Tibial nerve (tissue), 3 donors: ENCODE measurements around the gene TGM2.

Experiments
- CTCF ChIP-seq, 5 experiments: fragments of 200-600 bp in 3 of 5; fragments of 450-650 bp in 2 of 5; sonication (generic) in 3 of 5; IDR thresholded peaks; one replicate each; pipeline ENCODE4 v1.5.1; 2016 to 2019; ENCODE audit warnings: antibody characterized with exemption in 5 of 5, mild to moderate bottlenecking in 3 of 5, moderate library complexity in 2 of 5
- POLR2A ChIP-seq, 2 donors: fragments of 450-650 bp; IDR thresholded peaks; one replicate each; pipeline ENCODE4 v1.6.1; 2017; ENCODE audit warnings: antibody characterized with exemption in 2 of 2, mild to moderate bottlenecking in 2 of 2, moderate library complexity in 2 of 2

GRCh38 chr20:38092260-38092857 is 72.7 kb downstream of the TGM2 start:
- TF ChIP-seq POLR2A (IDR thresholded peaks at IDR 0.05) (no peak), CTCF (IDR thresholded peaks at IDR 0.05) (no peak)
